ENCODE results near the gene MOV10L1. TPM values are rescaled to one million over a fixed set of nuclear protein-coding genes. Genes with fewer than 3 reads are reported as not detected.
A peak's percentile ranks its signal among the peaks of the same experiment; 100 is the strongest.
"Not testable (repeated sequence)": the region's sequence is repeated elsewhere in the genome, so short reads cannot be mapped to it uniquely, and the experiment has no call there.

The MOV10L1 gene
- total RNA-seq, 2 experiments from 2014 or later: 0.23 TPM; not detected in 1

DNA sequence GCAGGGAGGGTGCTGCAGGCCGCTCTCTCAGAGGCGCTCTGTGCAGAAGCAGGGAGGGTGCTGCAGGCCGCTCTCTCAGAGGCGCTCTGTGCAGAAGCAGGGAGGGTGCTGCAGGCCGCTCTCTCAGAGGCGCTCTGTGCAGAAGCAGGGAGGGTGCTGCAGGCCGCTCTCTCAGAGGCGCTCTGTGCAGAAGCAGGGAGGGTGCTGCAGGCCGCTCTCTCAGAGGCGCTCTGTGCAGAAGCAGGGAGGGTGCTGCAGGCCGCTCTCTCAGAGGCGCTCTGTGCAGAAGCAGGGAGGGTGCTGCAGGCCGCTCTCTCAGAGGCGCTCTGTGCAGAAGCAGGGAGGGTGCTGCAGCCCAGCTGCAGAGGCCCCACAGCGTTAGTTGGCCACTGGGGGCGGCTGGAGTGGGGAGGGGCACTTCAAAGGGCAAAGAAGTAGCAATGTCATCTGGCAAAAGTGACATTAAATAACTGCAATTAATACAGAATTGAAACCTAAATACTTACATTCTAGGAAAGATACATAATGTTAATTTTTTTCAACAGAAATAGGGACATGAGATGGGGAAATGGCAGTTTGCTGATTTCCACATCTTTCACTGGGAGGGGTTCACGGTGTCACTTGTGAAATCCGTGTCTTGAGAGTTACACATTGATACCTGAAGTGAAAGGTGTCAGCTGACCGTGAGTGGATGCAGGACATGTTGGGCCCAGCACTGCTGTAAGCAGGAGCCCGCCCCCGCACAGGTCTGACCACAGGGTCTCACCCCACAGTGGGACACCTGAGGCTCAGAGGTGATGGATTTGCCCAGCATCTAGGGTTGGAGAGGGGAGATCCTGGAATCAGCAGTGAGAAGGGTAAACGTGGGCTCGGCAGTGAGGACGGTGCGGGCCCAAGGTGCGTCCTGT, 57.7 kb downstream of the MOV10L1 start:
- ATAC-seq; H3K9me3 Mint-ChIP-seq (ENCODE audit: low read depth); H3K4me1 Mint-ChIP-seq; H3K4me3 Mint-ChIP-seq; H3K36me3 Mint-ChIP-seq; DNase-seq; H3K27ac Mint-ChIP-seq: not testable (repeated sequence)
- peaks cover 17% of the 10 kb centered on the region for H3K27me3 Mint-ChIP-seq
- CTCF ChIA-PET: interaction anchor here (1.4 to 5.4 kb wide), 7 partner anchors 43 to 97 kb away, joined by 3 to 45 read pairs (median 13); no protein-coding TSS in a partner anchor

DNA sequence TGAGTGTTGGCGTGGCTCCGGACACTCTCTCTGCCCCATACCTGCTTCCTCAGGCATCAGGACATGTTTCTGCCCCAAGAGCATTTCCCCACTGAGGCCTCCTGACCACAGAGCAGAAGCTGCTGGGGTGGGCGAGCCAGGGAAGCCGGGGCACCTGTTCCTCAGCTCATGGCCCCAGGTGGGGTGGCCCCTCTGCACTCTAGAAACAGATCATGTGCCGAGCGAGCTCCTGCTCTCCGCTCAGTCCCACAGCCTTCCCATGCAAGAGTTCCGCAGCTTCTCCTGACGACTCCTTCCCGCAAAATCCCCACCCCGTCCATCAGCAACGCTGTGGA, 58.3 kb downstream of the MOV10L1 start:
- Mint-ChIP-seq H3K27ac (no peak overlapping the region), H3K27me3 (peaks cover 13% of the 10 kb centered on the region), H3K4me3 (no peak overlapping the region), H3K9me3 (ENCODE audit: low read depth) (no peaks in the 10 kb centered on the region), H3K36me3 (no peaks in the 10 kb centered on the region), H3K4me1 (peaks cover 8% of the 10 kb centered on the region)
- no peak for ATAC-seq
- CTCF ChIA-PET: interaction anchor here (0.9 to 5.4 kb wide), 10 partner anchors 40 to 96 kb away, joined by 3 to 45 read pairs (median 7); no protein-coding TSS in a partner anchor
- DNase-seq: no peak

DNA sequence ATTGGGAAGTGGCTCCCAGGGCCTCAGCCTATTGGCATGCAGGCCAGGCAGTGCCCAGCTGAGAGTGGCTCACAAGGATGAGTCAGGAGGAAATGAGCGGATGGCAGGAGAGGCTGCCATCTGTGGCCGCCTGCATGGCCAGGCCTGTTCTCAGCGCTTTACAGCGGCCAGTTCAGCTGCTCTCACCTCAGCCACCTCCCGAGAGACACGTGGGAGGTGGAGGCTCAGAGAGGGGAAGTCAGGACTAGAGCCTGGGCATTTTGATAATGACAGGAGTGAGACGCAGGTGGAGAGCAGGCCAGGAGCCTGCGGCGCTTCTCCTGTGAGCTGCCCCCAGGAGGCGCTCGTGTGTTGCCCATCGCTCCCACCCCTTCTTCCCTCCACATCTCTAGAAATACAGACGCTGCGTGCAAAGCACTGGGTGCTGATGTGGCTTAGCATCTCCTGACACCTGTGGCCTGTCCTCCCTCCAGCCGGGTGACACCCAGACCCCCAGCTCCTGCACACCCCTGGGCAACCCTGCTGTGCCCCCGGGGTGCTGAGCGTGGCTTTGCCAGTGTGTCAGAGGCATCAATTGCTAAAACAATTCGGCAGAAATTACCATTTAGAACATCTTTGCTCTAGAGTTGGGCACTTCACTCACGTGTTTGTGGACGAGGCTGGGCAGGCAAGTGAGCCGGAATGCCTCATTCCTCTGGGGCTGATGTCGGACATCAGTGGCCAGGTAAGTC, 59.4 kb downstream of the MOV10L1 start:
- no peak overlapping the region for H3K4me3 Mint-ChIP-seq
- ATAC-seq: peak; percentile 96
- H3K9me3 Mint-ChIP-seq (ENCODE audit: low read depth): no peaks in the 10 kb centered on the region
- peak; percentile 82 for DNase-seq
- H3K27me3 Mint-ChIP-seq: peaks cover 5% of the 10 kb centered on the region
- H3K4me1 Mint-ChIP-seq: peaks cover 8% of the 10 kb centered on the region
- CTCF ChIA-PET: interaction anchor here (0.6 to 5.4 kb wide), 23 partner anchors 9 to 218 kb away, joined by 3 to 45 read pairs (median 5); no protein-coding TSS in a partner anchor
- no peaks in the 10 kb centered on the region for H3K36me3 Mint-ChIP-seq
- no peak overlapping the region for H3K27ac Mint-ChIP-seq

DNA sequence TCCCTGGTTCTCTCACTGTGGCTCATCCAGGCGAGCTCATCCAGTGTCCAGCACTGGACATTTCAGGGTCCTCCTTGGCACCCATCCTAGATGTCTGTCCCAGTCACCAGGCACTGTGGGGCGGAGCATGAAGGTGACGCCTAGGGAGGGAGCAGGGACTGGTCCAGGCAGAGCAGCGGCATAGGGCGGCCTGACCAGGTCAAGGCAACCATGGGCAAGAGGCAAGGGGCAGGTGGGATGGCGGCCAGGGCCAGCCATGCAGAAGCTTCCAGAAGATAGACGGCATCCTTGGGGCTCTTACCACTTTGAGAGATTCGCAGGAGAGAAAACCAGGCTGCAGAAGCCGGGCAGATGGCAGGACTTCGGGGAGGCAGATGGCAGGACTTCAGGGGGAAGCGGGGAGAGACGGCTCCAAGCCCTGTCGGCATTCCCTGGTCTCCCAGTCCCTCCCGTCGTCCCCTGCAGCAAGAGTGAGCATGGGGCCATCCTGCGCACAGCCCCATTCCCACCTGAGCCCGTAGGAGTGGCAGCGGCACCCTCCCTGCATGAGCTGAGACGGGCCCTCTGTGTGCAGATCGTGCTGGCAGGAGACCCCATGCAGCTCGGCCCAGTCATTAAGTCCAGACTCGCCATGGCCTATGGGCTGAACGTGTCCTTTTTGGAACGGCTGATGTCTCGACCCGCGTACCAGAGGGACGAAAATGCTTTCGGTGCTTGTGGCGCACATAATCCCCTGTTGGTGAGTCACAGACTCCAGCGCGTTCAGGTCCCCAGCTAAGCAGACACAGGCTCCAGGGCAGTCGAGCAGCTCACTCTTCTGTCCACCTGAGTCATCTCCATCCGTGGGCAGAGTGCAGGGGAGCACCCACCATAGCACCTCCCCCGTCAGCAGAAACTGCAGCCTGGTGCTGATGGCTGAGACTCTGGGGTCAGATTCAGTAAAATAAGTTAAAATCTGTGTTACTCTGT, 60.6 kb downstream of the MOV10L1 start:
- no peak for ATAC-seq
- H3K27me3 Mint-ChIP-seq: peaks cover 7% of the 10 kb centered on the region
- no peak for DNase-seq
- no peaks in the 10 kb centered on the region for H3K36me3 Mint-ChIP-seq
- CTCF ChIA-PET: interaction anchor here (0.8 to 5.4 kb wide), 10 partner anchors 10 to 220 kb away, joined by 3 to 45 read pairs (median 8); no protein-coding TSS in a partner anchor
- no peak overlapping the region for H3K27ac Mint-ChIP-seq
- H3K9me3 Mint-ChIP-seq (ENCODE audit: low read depth): no peaks in the 10 kb centered on the region
- H3K4me3 Mint-ChIP-seq: no peak overlapping the region
- peaks cover 8% of the 10 kb centered on the region for H3K4me1 Mint-ChIP-seq

DNA sequence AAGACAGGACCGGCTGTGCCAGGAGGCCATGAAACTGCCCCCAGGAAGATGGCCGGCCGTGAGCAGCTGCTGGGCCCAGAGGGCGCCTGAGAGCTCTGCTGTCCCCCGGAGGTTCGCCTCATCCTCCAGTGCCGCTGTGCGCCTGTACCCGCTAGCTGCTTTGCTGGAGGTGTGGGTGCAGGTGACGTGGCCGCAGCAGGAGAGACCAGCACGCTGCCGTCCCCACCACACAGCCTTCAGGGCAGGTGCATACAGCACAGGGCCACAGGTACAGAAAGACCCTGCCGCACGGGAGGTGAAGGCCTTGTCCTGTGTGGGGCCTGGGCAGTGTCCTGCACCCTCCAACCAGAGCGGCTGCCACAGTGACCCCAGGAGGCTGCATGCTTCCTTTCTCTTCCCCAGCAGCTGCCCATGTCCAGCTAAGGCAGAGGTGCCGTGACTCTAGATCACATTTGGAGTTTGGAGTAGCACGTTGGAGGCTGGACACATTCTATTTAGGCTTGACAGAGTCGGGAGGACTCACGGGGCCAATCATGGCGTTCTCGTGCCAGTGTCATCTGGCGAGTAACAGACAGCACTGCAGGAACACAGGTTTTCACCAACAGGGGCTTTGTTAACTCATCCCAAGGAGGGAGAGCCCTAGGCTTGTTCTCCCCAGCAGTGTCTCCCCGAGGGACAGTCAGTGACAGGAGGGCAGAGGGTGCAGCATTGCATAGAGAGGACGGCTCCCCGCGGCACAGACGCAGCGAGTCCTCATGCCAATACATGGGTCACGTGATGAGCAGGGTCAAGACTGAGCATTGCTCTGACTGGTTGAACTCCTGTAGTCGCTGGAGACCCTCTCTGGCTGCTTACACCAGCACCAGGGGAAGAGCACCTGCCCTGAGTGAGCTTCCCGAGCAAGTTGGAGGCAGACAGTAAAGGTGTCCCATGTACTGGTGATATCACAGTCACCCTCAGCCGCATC, 62.0 kb downstream of the MOV10L1 start:
- Mint-ChIP-seq H3K4me3 (no peak overlapping the region), H3K4me1 (peaks cover 7% of the 10 kb centered on the region), H3K27ac (no peak overlapping the region), H3K9me3 (ENCODE audit: low read depth) (no peaks in the 10 kb centered on the region), H3K27me3 (peaks cover 5% of the 10 kb centered on the region), H3K36me3 (no peaks in the 10 kb centered on the region)
- DNase-seq: no peak
- no peak for ATAC-seq
- CTCF ChIA-PET: interaction anchor here (4.2 to 5.4 kb wide), 2 partner anchors 55 to 61 kb away, joined by 41 to 45 read pairs; no protein-coding TSS in a partner anchor

DNA sequence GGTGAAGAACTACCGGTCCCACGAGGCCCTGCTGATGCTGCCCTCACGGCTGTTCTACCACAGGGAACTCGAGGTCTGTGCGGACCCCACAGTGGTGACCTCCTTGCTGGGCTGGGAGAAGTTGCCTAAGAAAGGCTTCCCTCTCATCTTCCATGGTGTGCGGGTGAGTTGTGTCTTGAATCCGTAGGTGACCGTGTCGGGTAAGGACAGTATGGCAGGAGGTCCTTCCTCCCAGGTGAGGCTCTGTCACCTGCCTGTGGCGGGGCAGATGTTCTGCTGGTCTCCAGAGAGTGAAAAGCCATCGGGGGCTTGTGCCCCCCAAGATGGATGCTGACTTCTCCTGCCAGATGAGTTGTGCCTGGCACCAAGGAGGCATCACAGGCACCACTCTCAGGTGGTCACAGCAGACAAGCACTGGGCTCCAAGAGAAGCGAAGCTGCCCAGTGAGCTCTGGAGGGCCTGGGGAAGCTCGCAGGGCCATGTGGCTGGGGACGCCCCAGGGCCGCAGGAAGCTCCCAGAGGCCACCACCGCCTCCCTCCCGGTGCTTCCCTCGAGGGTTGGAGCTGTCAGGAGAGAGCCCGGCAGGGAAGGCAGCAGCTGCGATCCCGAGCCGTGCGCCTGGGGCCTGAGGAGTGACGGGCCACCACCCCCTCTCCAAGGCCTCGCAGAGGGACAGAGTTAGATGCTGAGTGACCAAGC, 63.4 kb downstream of the MOV10L1 start:
- H3K36me3 Mint-ChIP-seq: no peaks in the 10 kb centered on the region
- CTCF ChIA-PET: no interaction called here
- no peak for ATAC-seq

DNA sequence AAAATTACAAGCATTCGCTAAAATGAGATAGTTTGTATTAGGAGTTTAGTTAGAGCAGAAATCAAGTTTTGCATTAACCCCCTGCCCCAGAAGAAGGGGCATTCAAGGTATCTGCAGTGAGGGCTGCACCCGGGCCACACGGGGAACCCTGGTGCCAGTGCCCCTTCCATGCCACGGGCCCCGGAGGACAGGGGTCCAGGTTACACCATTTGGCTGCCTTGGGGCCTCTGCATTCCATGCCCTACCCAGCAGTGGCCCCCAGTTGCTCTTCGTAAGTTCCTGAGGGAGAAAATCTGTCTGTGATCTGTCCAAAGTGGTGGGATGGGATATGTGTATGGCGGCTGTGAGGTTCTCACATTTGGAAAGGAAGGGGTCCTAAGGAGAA, 63.9 kb downstream of the MOV10L1 start:
- H3K27me3 Mint-ChIP-seq: peaks cover 23% of the 10 kb centered on the region
- ATAC-seq (no peak), DNase-seq (no peak)
- H3K27ac Mint-ChIP-seq: no peak overlapping the region
- CTCF ChIA-PET: interaction anchor here (1.1 kb wide), 1 partner anchor 188 kb away, joined by 3 read pairs; no protein-coding TSS in a partner anchor
- H3K9me3 Mint-ChIP-seq (ENCODE audit: low read depth): no peaks in the 10 kb centered on the region
- H3K4me3 Mint-ChIP-seq: no peak overlapping the region
- no peaks in the 10 kb centered on the region for H3K36me3 Mint-ChIP-seq
- peaks cover 6% of the 10 kb centered on the region for H3K4me1 Mint-ChIP-seq

More for the DNA sequence above, 63.4 kb downstream of the MOV10L1 start:
- H3K27me3 Mint-ChIP-seq: peaks cover 18% of the 10 kb centered on the region
- H3K27ac Mint-ChIP-seq: no peak overlapping the region
- no peaks in the 10 kb centered on the region for H3K9me3 Mint-ChIP-seq (ENCODE audit: low read depth)
- no peak overlapping the region for H3K4me3 Mint-ChIP-seq
- no peak for DNase-seq
- H3K4me1 Mint-ChIP-seq: peaks cover 6% of the 10 kb centered on the region

DNA sequence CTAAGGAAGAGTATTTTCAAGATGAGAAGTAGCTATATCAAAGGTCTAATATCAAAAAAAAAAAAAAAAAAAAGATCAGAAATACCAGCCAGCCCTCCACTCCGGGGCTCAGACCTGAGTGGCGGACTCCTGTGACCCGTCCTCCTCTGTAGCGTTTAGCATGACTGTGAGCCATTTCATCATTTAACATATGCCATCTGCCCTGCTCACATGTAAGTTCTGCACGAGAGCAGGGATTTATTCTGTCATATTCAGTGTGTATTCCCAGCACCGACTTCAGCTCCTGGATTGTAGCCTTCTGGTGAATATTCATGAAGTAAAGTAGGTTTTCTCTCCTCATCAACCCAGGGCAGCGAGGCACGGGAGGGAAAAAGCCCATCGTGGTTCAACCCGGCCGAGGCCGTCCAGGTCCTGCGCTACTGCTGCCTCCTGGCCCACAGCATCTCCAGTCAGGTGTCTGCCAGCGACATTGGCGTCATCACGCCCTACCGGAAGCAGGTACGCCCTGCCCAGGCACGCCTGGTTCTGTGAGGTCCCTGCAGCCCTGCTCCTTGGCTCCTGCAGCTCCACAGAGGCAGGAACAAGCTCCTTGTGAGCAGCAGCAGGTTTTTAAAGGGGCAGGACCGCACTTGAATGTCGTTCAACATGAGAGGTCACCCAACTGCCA, 68.0 kb downstream of the MOV10L1 start:
- no peak overlapping the region for H3K4me3 Mint-ChIP-seq
- DNase-seq (no peak), ATAC-seq (no peak)
- no peaks in the 10 kb centered on the region for H3K4me1 Mint-ChIP-seq
- CTCF ChIA-PET: interaction anchor here (0.6 to 1.3 kb wide), 4 partner anchors 9 to 79 kb away, joined by 3 to 6 read pairs (median 4); partner anchors contain the start of gene MLC1
- H3K27ac Mint-ChIP-seq: no peak overlapping the region
- H3K9me3 Mint-ChIP-seq (ENCODE audit: low read depth): no peaks in the 10 kb centered on the region
- H3K36me3 Mint-ChIP-seq: no peaks in the 10 kb centered on the region
- H3K27me3 Mint-ChIP-seq: peaks cover 31% of the 10 kb centered on the region

DNA sequence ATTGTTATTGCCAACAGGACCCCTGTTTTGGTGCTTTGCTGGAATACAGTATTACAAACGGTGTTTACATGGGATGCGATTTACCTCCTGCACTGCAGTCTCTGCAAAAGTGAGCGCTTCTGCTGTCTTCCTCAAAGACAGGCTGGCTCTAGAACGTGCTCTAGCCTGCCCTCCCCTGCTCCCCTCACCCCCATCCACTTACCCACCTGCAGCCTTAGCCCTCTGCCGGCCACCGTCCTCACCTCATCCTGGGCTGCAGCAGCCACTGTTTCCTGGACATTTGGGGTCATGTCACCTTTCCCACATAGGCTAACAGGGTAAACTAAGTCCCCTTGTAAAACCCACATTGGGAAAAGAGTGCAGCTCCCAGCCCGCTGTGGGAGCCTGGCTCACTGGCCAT, 71.1 kb downstream of the MOV10L1 start:
- H3K27me3 Mint-ChIP-seq: peaks cover 32% of the 10 kb centered on the region
- H3K36me3 Mint-ChIP-seq: no peaks in the 10 kb centered on the region
- H3K4me3 Mint-ChIP-seq: no peak overlapping the region
- no peak for DNase-seq
- H3K9me3 Mint-ChIP-seq (ENCODE audit: low read depth): no peaks in the 10 kb centered on the region
- H3K4me1 Mint-ChIP-seq: no peaks in the 10 kb centered on the region
- CTCF ChIA-PET: no interaction called here
- no peak for ATAC-seq
- H3K27ac Mint-ChIP-seq: no peak overlapping the region

DNA sequence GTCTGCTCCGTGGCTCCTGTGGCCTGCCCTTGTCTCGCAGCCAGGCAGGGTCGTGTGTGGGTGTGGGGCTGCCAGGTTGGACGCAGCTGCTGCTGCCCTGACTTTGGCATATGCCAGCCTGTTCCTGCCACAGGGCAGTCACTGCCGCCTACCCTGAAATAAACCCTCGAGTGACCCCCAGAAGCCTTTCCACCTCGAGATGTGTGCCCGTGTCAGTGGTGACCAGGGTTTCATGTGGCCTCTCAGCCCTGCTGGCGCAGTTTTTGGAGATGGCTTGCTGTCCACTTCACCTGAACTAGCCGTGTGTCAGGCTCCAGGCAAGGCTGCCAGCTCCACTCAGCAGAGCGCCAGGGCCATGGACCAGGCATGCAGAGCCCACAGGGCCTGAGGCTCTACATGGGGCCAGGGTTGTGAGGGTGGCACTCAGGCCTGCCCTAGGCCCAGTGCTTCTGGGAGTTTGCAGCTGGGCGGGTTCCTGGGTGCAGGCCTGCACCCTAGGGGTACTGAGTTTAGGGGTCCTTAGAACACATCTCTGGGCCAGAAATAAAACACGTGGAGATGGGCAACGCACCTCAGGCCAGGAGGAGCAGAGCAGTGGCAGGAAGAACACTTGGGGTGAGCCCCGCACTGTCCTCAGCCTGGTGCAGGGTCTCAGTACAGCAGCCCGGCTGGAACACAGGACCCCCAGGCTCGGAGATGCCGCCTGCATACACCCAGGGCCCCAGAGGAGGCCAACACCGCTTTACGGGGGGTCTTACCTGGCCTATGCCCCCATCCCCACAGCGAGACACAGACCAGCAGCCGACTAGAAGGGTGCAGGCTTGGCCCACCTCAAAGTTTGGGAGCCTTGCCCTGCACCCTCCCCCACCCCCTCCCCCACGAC, 71.9 kb downstream of the MOV10L1 start:
- Mint-ChIP-seq H3K4me1 (no peaks in the 10 kb centered on the region), H3K27ac (no peak overlapping the region), H3K36me3 (no peaks in the 10 kb centered on the region), H3K27me3 (peaks cover 32% of the 10 kb centered on the region), H3K4me3 (no peak overlapping the region), H3K9me3 (ENCODE audit: low read depth) (no peaks in the 10 kb centered on the region)
- DNase-seq (no peak), ATAC-seq (no peak)
- CTCF ChIA-PET: no interaction called here

Measured in activated CD8-positive, alpha-beta memory T cell treated with anti-CD3 and anti-CD28 coated beads, Interleukin-2, amount 10 ng/mL, durations not matched to agents 7 days and 5 days (primary cell).